HS-5 (cell line): ENCODE measurements around the gene NEK3.
"Not testable (repeated sequence)": the region's sequence is repeated elsewhere in the genome, so short reads cannot be mapped to it uniquely, and the experiment has no call there.

Experiments
- DNase-seq: peaks from one replicate; pipeline ENCODE4 v3.0.0-alpha.2; 2012; ENCODE audit warnings: low read depth

NEK3 gene

DNA sequence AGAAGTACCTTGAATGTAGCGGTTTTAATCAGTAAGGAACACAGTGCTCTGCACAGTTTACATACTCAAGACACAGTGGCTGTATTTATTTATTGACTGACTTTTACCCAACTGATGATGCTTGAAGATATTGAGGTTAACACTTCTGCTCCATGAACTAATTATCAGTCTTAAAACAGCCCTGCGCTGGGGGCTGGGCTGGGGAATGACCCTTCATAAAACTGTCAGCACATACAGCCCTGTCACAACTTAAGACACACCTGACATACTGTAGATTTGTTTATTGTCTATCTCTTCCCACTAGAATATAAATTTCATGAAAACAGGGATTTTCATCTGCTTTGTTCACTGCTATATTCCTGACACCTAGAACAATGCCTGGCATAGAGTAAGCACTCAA lies 41.3 kb downstream of the NEK3 start:
- no peak for DNase-seq

DNA sequence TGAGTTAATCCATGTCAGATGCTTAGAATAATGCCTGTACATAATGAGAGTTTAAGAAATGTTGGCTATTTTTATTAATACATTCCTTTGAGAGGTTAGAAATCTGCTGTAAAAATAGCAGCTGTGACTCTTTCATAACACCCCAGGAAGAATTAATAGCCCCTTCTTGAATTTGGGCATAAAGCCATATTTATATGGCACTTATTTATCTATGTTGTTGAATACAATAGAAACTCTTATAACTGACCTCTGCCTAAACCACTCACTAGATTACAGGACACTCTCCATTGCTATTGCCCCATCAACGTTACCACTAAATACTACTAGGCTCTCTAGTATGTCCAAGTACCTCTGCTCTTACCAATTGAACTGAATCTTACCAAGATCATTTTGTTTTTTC lies 46.8 kb downstream of the NEK3 start:
- DNase-seq: no peak

DNA sequence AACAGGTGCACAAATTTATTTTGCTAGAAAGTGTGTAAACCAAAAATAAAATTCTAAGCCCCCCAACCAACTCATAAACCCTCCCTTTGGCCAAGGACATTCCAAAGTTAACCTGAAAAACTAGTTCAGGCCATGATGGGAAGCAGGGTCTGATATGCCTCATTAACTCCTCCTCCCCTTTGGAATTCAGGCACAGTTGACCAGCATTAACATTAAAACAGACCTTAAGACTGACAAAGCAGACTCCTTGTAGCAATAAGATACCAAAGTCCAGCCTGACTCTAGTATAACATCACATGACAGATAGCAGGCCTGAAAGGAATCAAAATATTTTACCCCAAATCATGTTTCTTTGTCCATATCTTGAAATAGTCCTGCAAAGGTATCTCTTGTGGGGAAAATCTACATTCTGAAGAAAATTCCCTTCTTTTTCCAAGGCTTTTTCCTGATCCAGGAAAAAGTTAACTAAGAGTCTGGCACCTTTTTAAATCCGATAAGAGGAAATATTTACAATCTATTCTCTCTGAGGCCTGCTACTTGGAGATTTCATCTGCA lies 50.2 kb downstream of the NEK3 start:
- no peak for DNase-seq

DNA sequence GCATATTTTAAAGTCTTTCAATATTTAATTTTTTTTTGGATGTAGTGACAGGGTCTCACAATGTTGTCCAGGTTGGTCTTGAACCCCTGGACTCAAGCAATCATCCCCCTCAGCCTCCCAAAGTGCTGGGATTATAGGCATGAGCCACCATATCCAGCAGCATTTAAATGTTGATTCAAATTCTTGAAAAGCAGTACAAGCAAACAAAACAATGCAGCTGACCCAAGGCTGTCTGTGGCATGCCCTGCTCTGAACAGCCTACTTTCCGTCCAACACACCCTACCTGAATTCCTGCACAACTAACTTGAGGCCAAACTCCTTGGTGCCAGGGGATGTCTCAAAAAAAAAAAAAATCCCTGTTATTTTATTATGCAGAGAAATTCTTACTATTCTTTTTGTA lies 53.6 kb downstream of the NEK3 start:
- no peak for DNase-seq

DNA sequence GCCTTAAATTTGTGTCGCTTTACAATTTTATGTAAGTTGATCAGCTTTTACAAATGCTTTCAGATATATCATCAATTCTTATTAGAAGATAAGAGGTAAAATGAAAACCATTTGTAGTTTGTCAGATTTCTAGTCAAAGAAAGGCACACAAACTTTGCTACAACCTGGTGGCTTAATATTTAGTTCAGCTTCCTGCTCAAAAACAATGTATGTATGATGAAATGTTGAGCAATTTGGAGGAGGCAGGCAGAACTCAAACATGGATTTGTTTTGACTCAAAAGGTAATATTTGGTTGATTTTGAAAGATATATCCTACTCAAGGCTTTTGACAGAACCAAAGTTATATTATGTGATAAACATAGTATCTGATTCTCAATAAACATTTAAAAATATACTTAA lies 54.8 kb downstream of the NEK3 start:
- no peak for DNase-seq

DNA sequence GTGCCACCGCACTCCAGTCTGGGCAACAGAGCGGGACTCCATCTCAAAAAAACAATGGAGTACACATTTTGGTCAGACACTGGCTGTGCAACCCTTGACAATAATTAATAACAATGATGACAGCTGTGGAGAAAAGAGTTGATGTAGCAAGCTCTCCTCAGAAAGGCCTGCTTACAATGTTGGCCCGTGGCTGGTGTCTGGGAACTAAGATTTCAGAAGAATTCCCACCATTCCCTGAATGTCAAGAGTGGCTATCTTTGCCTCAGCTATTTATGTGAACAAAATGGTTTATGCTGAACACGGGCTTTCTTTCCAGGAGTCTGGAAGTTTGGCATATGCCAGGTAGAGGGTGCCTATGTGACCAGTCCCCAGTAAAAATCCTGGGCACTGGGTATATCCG lies 56.0 kb downstream of the NEK3 start:
- no peak for DNase-seq

DNA sequence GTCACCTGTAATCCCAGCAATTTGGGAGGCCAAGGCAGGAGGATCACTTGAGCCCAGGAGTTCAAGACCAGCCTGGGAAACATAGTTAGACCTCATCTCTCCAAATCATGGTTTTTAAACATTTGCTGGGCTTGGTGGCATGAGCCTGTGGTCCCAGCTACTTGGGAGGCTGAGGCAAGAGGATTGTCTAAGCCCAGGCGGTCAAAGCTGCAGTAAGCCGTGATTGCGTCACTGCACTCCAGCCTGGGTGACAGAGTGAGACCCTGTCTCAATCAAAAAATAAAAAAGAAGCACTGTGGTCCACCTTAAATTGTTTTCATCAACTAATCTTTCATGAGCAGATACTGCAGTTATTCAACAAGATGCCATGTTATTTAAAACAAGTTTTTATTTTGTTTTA lies 57.0 kb downstream of the NEK3 start:
- not testable (repeated sequence) for DNase-seq

DNA sequence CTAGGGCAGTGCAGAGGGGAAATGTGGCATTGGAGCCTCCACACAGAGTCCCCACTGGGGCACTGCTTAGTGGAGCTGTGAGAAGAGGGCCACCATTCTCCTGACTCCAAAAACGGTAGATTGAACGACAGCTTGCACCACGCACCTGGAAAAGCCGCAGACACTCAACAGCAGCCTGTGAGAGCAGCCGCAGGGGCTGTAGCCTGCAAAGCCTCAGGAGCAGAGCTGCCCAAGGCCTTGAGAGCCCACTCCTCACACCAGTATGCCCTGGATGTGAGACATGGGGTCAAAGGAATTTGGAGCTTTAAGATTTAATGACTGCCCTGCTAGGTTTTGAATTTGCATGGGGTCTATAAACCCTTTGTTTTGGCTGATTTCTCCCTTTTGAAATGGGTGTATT lies 62.2 kb downstream of the NEK3 start:
- no peak for DNase-seq

DNA sequence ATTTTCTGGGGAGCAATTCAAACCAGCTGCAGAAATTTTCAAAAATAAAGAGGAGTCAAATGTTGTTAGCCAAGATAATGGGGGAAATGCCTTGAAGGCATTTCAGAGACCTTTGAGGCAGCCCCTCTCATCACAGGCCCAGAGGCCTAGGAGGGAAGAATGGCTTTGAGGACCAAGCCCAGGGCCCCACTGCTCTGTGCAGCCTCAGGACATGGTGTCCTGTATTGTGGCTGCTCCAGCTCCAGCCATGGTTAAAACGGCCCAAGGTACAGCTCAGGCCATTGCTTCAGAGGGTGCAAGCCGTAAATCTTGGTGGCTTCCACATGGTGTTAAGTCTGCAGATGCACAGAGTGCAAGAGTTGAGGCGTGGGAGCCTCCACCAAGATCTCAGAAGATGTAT lies 62.6 kb downstream of the NEK3 start:
- no peak for DNase-seq

DNA sequence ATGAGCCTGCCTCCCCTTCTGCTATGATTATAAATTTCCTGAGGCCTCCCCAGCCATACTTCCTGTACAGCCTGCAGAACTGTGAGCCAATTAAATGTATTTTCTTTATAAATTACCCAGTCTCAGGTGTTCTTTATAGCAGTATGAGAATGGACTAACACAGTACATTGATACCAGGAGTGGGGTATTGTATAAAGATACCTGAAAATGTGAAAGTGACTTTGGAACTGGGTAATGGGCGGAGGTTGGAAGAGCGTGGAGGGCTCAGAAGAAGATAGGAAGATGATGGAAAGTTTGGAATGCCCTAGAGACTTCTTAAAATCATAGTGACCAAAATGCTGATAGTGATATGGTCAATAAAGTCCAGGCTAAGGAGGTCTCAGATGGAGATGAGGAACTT lies 63.3 kb downstream of the NEK3 start:
- no peak for DNase-seq

DNA sequence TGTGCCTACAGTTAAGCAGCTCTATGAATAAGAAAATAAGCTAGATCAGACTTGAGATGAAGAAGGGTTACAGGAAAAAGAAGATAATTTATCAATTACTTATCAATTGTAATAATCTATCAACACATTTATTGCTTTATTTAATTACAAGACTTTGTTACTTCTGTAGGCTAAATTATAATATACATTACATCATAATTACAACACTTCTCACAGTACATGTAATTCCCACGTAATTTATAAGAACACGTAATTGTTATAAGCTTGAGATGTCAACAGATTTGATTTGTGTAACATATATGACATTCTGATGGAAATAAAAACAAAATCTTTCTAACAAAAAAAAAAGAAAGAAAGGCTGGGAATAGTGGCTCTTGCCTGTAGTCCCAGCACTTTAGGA lies 67.3 kb downstream of the NEK3 start:
- no peak for DNase-seq

DNA sequence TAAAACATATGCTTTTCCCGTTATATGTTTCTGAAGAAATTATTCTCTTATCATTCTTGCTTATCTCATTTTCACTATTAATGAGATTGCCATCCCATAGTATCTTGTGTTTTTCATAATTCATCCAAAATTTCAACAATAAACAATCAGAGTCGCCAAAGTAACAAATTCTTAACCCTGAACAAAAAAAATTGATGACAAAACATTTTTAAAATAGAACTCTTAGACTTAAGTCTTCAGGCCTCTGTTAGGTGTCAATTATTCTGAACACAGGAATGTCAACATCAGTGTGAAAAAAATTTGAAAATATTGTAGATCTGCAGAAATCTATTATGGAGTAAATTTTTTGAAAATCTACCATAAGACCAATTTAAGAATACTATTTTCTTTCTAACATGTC lies 67.9 kb downstream of the NEK3 start:
- no peak for DNase-seq

DNA sequence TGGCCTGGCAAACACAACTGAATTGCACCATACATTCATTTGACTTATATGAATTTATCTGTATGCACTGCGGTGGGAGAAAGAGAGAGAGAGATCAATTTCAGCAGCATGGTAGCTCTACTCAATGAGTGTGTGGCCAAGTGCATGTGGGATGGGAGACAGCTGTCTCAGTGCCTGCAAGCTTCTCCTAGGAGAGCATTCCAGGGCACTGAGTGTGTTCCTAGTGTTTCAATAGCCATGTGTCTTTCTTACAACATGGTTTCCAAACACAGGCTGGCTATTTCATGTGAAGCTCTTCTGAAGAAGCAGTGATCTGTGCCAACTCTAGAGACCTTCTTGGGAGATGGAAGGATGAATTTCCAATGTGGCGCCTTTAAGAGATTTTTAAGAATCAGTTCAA lies 74.0 kb downstream of the NEK3 start:
- peak; percentile 43 for DNase-seq

DNA sequence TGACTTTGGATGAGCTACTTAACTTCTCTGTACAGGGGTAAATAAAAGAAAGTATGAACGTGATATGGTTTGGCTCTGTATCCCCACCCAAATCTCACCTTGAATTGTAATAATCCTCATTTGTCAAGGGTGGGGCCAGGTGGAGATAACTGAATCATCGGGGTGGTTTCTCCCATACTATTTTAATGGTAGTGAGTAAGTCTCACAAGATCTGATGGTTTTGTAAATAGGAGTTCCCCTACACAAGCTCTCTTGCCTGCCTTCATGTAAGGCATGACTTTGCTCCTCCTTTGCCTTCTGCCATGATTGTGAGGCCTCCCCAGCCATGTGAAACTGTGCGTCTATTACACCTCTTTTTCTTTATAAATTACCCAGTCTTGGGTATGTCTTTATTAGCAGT lies 74.4 kb downstream of the NEK3 start:
- not testable (repeated sequence) for DNase-seq
